Fibroblast of skin of abdomen (primary cell): ENCODE measurements around the gene CCIN. TPM values are rescaled to one million over a fixed set of nuclear protein-coding genes. Genes with fewer than 3 reads are reported as not detected.
"Not testable (repeated sequence)": the region's sequence is repeated elsewhere in the genome, so short reads cannot be mapped to it uniquely, and the experiment has no call there.

Experiments
- DNase-seq: peaks from one replicate; pipeline ENCODE4 v3.0.0-alpha.2; 2013
- polyA plus RNA-seq, 2 experiments: library from polyadenylated mRNA; unstranded; fragments of 120-200 nt; gene quantifications; one replicate each; pipeline ENCODE4 v1.2.1, GENCODE V29; 2013; ENCODE audit not compliant: insufficient read length in 2 of 2

The CCIN gene
- polyA plus RNA-seq (2013, experiment 1 of 2; ENCODE audit: insufficient read length): 1.9 TPM
- polyA plus RNA-seq (2013, experiment 2 of 2; ENCODE audit: insufficient read length): 1.7 TPM

DNA sequence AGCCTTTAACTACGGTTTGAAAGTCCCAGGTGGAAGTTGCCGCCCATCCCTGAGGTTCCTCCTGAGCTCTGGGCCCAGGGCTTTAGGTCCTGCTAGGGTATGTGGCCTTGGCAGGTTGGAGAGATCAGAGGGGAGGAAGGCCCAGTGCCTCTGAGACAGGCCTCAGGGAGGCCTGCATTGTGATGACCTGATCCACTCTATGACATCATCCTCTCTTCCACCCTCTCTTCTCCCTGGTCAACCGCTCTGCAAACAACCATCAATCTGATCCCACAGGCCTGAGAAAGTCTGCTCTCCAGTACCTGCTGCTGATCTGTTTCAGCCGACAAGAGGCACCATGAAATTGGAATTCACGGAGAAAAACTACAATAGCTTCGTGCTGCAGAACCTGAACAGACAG is at the start of gene CCIN:
CCIN (plus strand) TSS at position 223 of the 400 bp plus-strand sequence; CDS start at position 338, 115 bp downstream.
- DNase-seq: no peak

DNA sequence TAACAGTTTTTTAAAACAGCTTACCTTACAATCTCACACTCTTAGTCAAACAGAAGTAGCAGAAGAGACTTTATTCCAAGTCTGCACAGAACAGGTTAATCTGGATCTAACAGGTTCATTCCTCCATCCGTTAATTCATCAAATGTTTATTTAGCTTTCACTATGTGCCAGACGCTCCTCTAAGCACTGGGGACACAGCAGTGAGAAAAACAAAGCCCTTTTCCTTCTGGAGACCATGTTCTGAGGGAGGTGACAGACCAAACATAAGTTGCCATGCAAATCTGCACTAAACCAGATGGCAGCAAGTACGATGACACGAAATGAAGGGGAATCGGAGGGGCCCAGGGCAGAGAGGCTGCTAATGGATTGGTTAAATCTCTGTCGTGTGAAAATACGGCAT is 49.7 kb upstream of the CCIN start:
- no peak for DNase-seq

DNA sequence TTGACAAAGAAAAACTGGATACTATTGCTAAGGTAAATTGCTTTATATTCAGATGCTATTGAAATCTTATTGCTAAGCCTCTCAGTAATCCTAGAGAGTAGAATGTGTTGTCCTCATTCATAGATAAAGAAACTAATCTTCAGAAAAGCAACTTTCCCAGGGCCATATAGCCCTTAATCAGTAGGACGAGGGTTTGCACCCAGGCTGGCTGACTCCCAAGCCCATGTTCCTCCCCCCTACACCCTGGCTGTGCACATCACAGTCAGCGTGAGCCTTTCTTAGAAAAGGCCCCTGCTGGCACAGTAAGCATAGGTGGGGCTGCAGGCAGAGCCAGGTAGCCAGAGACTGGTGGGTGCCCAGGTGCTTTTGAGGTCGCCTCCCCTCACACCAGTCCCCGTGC is 48.5 kb upstream of the CCIN start:
- no peak for DNase-seq

DNA sequence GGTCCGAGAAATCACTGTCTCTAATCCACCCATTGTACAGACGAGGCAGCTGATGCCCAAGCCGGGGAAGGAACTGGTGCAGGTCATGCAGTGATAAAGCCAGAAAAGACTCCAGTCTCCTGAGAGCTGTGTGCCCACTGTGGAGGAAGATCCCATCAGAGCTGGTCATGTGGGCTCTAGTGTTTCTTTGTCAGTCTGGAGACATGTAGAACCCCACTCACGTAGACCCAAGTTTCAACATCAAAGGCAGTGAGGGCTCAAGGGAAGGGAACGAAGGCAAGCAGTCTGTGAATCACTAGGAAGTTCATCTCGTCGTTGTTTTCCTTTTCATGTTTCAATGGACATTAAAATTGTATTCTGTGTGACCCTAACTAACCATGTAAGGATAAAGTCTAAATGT is 47.2 kb upstream of the CCIN start:
- no peak for DNase-seq

DNA sequence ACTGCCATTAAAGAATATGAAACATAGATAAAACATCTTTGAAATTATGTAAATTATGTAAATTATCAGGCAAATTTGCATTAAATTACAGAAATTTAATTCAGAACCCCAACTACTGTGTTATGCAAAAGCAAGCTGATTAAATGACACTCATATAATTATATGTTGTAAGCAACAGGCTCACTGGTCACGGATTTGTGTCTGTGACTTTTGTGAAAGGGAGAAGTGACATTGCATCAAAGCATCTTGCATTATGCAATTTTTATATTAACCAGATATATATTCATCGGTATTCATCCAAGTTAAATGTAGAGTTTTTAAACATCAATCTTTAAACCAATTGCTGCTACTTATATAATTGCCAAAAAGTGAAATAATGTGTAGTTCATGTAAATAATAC is 45.7 kb upstream of the CCIN start:
- no peak for DNase-seq

DNA sequence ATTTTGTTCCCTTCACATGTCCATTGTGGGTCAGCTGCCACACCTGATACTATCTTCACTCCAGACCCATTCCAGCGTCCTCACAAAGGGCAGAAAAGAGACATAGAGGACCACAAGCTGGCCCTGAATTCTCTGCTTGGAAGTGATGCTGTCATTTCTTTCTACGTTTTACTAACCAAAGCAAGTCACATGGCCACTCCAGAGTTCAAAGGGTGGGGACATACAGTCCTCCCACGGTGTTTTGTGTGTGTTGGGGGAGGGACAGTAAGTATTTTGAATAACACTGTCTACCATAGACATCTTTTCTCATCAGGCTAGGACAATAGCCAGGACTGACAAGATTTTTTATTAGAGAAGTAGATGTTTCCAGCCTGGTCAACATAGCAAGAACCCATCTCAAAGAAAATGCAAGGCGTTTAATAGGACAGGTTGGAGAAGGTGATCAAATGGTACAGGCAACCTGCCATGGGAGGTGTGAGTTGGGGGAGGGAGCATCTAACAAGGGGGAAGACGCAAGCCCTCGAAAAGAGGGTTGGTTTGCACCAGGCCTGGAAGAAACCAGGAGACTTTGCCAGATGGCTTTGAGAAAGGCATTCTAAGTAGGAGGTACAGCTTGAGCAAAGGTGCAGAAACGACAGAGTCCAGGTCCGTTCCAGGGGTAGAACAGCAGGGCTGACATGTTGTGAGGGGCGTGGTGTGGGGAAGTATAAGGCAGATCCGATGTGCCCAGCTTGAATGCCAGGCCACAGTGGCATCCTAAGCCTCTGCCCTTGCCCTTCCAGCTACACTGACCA is 43.9 kb upstream of the CCIN start:
- no peak for DNase-seq

DNA sequence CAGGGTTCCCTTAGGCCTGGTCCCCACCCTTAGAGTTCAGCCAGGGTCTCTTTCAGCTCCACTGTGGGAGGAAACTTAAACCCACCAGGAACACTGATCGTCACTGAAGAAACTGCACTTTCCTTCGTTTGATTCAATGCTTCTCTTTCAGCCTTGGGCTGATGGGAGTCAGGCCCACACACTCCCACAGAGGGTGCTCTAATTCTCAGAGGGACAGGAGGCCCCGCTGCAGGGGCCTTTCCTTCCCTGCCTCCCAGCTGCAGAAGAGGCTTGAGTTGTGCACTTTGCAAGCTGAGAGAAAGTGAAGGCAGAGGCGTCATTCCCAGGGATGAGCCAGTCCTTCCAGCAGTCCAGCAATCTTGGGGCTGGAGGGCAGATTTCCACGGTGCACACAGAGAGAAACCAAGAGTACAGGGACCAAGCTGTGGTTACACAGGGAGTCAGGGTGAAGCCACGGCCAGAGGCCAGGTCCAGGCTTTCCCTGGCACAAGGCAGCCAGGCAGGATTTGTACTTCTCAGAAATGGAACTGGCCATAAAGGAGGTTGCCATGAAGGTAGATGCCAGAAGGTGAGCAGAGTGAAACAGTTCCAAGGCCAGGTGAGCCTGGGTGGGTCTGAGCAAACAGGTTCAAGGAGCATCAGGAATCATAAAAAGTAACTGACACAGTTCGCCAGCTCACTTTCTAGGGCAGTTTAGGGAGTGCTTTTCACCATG is 43.0 kb upstream of the CCIN start:
- DNase-seq: no peak

DNA sequence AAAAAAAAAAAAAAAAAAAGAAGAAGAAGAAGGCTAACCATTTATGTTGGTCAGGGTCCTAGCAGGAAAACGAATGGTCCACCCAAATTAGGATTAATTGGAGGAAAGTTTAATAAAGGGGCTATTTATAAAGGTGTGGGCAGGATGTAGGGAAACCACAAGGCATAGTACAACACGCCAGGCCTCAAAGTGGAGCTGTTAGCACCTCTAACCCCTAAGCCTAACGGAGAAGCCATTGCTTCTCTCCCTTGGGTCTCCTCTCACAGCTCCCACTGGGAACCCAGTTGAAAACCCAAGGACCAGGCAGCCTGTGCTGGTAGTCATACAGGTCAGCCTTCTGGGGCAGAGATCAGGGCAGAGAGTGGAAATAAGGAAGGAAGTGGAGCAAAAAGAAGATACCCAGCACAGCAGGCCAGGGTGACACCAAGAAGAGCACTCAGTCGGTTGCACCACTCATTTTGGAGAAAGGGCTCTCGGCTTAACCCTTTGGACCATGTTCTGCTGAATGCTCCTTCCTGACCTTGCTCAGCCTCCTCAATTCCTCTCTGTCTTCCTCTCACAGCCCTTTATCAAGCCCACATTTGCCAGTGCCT is 41.4 kb upstream of the CCIN start:
- DNase-seq: no peak

DNA sequence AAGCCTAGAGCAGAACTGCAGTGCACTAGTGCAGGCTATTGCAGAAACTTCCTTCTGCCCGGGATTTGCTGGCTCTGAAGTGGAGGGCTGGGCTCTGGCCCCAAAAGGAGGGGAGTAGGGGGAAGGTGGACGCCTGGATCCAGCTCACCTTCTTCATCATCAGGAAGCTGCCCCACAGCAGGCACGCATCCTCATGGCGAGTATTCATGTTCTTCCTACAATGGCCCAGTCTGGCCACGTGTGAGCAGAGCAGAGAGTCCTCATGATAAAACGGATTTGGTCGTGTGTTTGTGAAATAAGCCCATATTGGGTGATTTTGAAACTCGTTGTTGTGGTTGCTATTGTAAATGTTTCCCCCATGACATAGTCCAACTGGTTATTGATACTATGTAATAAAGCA is 40.8 kb upstream of the CCIN start:
- no peak for DNase-seq

DNA sequence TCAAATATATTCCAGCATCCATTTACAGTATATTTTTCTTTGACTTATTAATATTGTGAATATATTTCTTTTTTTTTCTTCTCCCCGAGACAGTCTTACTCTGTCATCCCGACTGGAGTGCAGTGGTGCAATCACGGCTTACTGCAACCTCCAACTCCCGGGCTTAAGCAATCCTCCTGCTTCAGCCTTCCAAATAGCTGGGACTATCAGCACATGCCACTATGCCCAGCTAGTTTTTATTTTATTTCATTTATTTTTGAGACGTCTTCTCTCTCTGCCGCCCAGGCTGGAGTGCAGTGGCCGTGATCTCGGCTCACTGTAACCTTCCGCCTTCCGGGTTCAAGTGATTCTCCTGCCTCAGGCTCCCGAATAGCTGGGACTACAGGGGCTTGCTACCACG is 40.0 kb upstream of the CCIN start:
- DNase-seq: no peak

DNA sequence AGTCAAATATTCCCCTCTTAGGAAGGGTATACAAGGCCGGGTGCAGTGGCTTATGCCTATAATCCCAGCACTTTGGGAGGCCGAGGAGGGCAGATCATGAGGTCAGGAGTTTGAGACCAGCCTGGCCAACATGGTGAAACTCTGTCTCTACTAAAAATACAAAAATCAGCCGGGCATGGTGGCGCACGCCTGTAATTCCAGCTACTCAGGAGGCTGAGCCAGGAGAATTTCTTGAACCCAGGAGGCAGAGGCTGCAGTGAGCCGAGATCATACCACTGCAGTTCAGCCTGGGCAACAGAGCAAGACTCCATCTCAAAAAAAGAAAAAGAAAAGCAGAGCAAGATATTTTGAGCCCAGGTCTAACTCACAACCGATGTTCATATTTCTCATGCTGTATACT is 37.5 kb upstream of the CCIN start:
- DNase-seq: not testable (repeated sequence)

DNA sequence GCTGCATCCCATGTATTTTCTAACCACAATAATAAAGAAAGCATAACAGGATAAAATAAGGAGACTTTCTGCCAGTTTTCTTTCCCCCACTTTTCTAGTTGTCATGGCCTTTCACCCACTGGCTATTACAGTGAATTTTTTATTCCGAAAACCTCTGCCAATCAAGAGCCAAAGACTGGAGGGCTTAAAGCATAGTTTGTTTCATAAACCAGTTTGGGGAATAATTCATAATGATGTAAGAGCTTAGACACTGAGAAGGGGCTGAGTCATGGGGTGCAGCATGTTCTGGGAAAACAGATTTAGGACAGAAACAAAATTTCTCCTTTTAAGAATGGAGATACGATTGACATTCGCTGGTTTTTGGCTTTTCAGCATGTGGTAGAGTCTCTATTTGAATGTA is 37.1 kb upstream of the CCIN start:
- peak; percentile 55 for DNase-seq

DNA sequence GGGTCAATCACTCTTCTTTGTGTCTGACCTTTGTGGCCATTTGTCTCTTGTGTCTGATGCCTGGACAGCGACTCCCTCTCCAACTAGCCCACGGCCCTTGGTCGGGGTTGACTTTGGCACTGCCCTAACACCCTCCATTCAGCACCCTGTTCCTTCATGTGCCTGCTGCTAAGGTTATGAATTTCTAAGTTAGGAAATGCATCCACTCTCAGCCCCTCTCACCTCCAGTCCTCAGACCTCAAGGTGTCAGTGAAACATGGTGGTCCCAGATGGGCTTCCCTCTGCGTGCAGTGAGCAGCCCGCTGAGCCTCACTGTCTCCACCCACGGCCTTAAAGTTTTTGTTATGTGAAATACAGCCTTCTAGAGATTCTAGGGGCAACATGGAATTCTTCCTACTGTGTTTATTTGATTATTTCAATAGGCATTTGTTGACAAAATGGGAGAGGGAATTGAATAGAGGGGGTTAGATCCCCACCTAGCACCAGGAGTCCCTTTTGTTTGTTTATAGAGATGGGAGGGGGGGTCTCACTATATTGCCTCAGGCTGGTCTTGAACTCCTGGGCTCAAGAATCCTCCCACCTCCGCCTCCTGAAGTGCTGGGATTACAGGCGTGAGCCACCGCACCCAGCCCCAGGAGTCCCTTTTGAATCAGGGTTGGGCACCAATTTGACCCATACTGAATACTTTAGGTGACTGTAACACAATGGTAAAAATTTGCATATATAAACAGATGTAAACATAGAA is 34.3 kb upstream of the CCIN start:
- DNase-seq: no peak

DNA sequence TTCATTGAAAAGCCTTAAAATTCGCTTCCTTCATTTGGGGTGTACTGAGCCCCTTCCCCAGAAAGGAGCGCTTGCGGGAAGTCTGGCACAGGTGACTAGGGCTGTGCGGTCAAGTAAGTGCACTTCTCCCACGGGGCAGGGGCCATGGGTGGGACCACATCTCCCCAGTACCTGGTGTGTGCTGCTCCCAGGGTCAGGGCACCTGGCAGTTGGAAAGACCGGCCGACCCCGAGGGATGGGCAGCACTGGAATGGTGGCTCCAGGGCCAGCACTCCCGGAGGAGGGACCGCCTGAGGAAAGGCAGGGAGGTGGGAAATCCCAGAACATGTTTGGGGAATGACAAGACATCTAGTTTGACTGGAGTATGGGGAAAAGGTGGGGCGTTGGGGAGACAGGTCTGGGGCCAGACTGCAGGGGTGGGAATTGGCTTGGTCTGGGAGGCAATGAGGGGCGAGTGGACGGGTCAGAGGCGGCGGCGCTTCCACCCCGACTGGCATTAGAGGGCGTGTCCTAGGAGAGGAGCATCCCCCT is 33.4 kb upstream of the CCIN start:
- no peak for DNase-seq

DNA sequence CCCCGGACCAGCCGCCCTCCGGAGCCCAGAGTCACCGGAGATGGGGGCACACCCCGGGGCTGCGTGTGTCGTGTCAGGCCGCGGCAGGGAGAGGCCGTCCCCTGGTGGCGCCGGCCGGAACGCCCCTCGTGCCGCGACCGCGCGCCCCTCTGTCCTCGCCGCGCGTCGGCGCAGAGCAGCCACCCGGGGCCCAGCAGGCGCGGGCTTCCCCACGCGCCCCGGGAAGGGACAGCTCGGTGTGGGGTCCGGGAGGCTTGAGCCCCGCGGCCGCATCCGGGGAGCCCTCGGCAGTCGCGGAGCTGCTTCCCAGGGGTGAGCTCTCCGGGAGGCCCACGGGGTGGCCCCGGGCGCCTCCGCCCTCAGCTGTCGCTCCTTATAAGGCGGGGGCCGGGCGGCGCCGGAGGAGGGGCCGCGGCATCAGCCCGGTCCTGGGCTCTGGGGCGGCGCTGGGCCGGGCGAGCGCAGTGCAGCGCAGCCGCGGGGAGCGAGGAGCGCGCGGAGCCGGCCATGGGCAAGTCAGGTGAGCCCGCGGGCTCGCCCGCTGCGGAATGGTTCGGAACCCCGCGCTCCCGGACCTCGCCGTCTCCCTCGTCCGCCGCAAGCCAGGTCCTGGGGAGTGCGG is 32.8 kb upstream of the CCIN start, which contains the start of gene GLIPR2:
GLIPR2 (plus strand) TSS at position 462 of the 622 bp plus-strand sequence; CDS start at position 508, 46 bp downstream.
- peak; percentile 82 for DNase-seq

DNA sequence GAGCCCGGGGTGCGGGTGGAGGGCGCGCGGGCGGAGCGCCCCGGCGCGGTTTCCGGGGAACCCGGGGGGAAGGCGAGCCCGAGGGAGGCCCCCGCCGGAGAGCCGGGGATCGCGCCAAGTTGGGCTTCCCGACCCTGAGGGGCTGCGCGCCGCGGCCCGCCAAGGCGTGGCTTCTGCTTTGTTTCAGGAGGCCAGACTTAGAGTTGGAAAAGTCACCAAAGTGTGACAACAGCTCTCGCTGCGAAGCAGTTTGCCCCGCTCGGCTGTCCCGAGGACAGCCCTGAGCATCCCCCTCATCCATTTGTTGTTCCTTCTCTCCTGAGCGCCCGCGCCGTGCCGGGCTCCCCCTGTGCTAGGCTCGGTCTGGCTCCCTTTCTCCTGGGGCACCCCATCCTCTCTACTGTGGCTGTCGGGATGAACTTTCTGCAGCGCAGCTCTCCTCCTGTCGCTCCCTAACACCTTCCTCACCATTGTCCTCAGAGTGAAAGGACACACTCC is 32.2 kb upstream of the CCIN start:
- DNase-seq: no peak

DNA sequence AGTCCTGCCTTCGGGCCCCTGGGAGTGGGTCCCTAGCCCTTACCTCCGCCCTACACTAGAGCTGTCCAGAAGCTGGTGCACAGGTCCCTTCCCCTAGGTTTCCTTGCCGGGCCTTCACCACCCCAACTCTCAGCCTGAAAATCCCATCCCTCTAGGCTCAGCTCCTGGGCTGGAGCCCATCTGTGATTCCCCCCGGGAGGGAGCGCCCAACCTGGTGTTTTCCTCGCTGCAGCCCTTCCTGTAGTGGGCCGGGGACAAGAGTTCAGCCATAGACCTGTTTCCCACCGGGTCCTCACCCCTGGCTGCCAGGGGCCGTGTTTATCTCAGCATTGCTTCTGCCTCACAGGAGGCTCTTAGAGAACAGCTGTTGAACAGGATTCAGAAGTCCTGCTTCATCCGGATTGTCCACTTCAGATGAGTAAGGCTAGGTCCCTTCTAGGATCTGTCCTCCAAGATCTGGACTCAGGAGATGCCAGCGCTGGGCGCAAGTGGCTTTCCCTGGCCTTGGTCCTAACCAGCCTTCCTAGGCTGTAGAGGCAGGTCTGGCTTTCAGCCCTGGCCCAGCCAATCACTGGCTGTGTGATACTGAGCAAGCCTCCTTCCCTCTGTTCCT is 31.7 kb upstream of the CCIN start:
- peak; percentile 21 for DNase-seq

DNA sequence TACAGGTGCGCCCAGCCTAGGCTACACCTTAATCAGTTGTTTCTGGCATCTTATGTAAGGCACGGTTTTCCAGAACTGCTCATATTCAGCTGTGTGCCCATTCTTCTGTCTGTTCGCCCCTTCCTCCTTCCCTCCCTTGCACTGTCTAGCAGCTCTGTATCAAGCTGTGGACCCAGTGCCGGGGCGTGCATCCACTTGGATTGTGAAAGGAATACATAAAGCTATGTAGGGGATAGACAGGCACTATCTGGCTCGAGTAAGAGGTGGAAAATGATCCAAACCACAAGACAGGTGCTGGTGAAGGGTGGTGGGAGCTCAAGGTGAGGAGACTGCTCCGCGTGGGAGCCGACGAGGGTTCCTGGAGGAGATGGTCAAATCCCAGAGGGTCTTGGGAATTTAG is 30.7 kb upstream of the CCIN start:
- no peak for DNase-seq

DNA sequence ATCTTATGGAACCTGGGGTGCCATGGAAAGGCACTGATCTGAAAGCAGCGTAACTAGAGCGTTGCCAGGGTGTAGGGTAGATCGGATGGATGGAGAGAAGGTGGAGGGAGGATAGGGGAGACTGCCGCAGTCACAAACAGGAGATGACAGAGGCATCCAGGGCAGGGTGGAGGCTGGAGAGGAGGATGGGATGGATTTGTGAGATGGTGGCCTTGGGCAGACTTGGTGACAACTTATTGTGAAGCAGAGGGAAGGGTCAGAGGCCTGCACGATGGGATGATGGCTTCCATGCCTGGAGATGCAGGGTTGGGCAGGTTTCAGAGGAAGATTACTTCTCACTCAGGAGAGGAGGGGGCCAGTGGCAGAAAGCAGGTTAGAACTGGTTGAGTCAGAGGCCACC is 30.3 kb upstream of the CCIN start:
- DNase-seq: no peak

DNA sequence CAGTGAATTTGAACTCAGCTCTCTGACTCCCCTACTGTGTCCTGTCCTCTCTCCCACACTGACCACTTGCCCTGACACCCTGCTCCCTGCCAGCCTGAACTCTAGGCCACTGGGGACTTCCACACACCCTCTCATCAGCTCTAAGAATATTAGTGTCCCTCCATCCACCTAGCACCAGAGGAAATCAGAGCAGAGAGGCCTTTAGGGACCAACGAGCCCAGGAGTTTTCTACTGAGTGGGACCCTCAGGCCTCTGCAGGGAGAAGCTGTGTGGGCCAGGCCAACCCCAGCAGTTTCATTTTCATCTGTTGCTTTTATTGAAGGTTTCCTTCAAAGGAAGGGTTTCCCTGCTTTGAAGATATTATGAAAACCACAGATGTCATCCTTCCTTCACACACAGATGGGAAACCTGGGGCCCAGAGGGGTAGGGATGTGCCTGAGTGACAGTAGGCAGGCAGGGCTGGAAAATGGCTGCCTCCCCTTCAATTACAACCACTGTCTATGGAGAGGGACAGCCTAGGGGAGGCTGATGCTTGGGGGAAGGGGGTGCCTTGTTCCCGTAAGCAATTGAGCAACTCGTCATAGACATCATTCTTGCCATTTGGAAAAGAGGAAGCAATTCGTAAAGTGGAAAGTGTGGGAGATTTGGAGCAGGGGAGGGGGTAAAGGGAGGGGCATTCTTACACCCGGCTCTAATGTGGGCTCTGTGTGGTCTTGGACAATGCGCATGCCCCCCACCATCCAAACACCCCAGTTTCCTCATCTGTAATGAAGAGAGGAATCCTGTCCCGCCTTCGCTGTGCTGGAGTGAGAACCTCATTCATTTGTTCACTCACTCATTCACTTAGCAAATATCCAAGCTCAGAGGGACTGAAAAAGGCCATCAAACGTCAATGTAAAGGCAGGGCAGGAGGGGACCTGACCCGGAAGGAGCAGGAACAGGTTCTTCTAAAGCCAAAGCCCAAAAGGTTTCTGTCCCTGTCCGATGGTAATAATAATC is 28.8 kb upstream of the CCIN start:
- peak; percentile 38 for DNase-seq
